Dedifferentiated amniotic fluid mesenchymal stem cell (primary cell): ENCODE data around the gene PKD1.

Source experiments
- DNase-seq: peaks from one replicate; pipeline ENCODE4 v3.0.0-alpha.2; 2016; ENCODE audit errors: extremely low spot score

The PKD1 gene

GRCh38 chr16:2046893-2047329, 88.8 kb downstream of the PKD1 start:
- DNase-seq = no peak

GRCh38 chr16:2045965-2046892, 89.5 kb downstream of the PKD1 start:
- no peak for DNase-seq

GRCh38 chr16:2044541-2044940, 91.2 kb downstream of the PKD1 start:
- no peak for DNase-seq

GRCh38 chr16:2043667-2044451, 91.8 kb downstream of the PKD1 start:
- DNase-seq = no peak

GRCh38 chr16:2042986-2043666, 92.6 kb downstream of the PKD1 start:
- DNase-seq = no peak

GRCh38 chr16:2042171-2042985, 93.3 kb downstream of the PKD1 start:
- no peak for DNase-seq

GRCh38 chr16:2040787-2041522, 94.7 kb downstream of the PKD1 start:
- no peak for DNase-seq

- no peak for DNase-seq
These were observed 95.5 kb downstream of the PKD1 start for GRCh38 chr16:2040041-2040786.

- DNase-seq = peak; percentile 84
These were observed 96.2 kb downstream of the PKD1 start for GRCh38 chr16:2039274-2040031.
